ENCODE results near the gene LRRC57. TPM values are rescaled to one million over a fixed set of nuclear protein-coding genes. Genes with fewer than 3 reads are reported as not detected.

Gene LRRC57
- total RNA-seq, 3 donors from 2014 or later, result 24.1 to 30.9 (median 26.6) TPM

DNA sequence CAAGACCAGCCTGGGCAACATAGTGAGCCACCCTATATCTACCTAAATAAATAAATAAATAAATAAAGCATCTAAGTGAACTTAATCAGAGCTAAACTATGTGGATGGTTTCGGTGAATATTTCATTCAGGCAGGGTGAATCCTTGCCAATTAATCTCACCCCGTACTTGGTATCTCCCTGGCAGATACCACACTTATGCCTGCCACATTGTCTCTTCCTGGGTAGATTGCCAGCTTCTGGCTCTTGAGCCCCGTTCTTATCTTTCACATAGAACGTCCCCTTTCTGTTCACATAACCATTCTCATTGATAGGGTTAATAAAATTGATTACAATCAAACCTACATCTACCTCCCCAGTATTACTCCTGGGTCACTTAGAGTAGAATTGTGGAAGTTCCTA lies 46.1 kb downstream of the LRRC57 start:
- DNase-seq, result no peak
- Histone ChIP-seq H3K36me3 (ENCODE audit: low read depth) (no peaks in the 10 kb centered on the region), H3K9me3 (no peaks in the 10 kb centered on the region), H3K4me3 (no peak overlapping the region), H3K4me1 (ENCODE audit: low read depth) (peaks cover 19% of the 10 kb centered on the region)
- no peak for ATAC-seq
- TF ChIP-seq, protein P1, sequence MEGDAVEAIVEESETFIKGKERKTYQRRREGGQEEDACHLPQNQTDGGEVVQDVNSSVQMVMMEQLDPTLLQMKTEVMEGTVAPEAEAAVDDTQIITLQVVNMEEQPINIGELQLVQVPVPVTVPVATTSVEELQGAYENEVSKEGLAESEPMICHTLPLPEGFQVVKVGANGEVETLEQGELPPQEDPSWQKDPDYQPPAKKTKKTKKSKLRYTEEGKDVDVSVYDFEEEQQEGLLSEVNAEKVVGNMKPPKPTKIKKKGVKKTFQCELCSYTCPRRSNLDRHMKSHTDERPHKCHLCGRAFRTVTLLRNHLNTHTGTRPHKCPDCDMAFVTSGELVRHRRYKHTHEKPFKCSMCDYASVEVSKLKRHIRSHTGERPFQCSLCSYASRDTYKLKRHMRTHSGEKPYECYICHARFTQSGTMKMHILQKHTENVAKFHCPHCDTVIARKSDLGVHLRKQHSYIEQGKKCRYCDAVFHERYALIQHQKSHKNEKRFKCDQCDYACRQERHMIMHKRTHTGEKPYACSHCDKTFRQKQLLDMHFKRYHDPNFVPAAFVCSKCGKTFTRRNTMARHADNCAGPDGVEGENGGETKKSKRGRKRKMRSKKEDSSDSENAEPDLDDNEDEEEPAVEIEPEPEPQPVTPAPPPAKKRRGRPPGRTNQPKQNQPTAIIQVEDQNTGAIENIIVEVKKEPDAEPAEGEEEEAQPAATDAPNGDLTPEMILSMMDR (IDR thresholded peaks at IDR 0.05), result no peak
- intact Hi-C loops (cut with DNase I, micrococcal nuclease), result no loop called here

DNA sequence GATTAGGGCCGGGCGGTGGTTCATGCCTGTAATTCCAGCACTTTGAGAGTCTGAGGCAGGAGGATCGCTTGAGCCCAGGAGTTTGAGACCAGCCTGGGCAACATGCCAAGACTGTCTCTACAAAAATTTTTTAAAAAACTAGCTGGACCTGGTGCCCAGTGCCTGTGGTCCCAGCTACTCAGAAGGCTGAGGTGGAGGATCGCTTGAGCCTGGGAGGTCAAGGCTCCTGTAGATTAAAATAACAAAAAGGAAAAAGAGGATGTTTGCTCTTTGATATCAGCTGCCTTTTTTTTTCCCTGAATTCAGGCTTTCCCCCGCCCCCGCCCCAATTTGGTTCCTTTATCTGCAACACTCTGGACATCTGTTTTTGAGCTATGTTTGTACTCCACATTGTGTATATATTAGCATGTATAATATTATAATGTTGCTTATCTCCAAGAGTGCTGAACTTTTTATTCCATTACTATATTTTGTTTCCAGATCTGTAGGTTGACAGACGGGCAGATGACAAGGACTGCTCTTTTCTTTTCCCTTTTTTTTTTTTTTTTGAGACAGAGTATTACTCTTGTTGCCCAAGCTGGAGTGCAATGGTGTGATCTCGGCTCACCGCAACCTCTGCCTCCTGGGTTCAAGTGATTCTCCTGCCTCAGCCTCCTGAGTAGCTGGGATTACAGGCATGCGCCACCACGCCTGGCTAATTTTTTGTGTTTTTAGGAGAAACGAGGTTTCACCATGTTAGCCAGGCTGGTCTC lies 48.6 kb downstream of the LRRC57 start:
- Histone ChIP-seq H3K4me3 (no peak overlapping the region), H3K4me1 (ENCODE audit: low read depth) (peaks cover 25% of the 10 kb centered on the region), H3K36me3 (ENCODE audit: low read depth) (no peaks in the 10 kb centered on the region), H3K9me3 (no peaks in the 10 kb centered on the region)
- intact Hi-C loops (cut with DNase I, micrococcal nuclease), result no loop called here
- TF ChIP-seq, protein P1 (IDR thresholded peaks at IDR 0.05), result no peak
- DNase-seq (no peak), ATAC-seq (no peak)

DNA sequence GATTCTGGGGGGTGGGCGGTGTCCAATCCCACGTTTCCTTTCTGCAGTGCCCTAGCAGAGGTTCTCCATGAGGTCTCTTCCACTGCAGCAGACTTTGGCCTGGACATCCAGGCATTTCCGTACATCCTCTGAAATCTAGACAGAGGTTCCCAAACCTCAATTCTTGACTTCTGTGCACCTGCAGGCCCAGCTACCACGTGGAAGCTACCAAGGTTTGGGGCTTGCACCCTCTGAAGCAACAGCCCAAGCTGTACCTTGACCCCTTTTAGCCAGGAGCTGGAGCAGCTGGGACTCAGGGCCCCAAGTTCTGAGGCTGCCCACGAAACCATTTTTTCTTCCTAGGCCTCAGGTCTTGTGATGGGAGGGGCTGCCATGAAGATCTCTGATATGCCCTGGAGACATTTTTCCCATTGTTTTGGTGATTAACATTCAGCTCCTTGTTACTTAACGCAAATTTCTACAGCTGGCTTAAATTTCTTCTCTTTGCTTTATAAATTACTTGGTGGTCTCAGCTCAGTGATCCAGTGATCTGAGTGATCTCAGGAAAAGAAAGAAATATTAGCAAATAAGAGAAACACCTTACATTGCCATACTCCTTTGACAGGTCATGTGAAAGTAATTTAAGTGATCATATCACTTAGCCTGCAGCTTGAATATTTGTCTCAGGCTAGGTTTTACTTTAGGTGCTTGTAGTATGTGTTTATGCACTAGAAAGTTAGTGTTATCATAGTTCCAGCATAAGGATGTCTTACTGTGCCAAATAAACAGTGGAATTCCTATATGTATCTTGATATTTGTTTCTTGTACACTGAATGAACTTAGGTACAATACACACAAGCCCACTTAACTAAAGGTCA lies 50.2 kb downstream of the LRRC57 start:
- ATAC-seq (no peak), DNase-seq (no peak)
- TF ChIP-seq, protein P1 (IDR thresholded peaks at IDR 0.05), result no peak
- H3K9me3 ChIP-seq, result no peaks in the 10 kb centered on the region
- intact Hi-C loops (cut with DNase I, micrococcal nuclease), result no loop called here
- peaks cover 34% of the 10 kb centered on the region for H3K4me1 ChIP-seq (ENCODE audit: low read depth)
- no peaks in the 10 kb centered on the region for H3K36me3 ChIP-seq (ENCODE audit: low read depth)
- H3K4me3 ChIP-seq, result no peak overlapping the region

DNA sequence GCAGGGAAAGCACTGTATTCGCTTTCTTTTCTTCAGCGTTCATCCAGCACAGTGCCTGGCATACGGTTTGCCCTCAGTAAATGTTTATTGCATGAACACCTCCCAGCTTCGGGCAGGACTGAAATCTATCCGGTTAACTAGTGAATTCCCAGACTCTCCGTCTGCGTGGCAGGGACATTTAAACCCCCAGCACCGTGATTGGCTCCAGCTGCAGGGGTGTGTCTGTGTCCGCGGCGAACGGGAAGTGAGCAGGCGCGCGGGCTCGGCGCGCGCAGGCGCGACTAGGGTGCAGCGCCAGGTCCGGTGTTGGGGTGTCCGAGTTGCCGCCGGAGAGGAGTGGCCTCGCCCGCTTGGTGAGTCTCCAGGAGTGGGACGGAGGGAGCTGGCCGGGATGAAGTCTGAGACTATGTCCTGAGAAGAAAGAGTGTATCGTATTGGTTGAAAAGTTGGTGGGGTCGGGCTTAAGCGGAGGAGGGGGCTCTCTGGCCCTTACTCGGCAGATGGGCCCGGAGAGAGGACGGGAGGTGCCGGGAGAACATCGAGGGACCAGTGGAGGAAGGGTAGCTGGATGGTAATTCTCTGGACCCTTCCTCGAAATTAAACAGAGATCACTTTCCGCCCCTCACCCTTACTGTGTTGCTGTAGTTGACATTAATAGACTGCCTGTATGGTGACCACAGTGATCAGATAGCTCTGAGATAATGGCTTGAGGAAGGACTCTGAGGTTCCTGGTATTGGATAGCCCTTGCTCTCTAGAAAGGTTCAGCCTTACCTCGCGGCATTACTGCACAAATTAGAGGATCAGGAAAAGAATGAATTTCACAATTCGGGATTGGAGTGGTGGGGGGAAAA lies 53.0 kb downstream of the LRRC57 start, which contains the start of gene SNAP23:
Gene SNAP23 (plus strand): TSS at position 274 of the 852 bp plus-strand sequence. CDS start 16,213 bp downstream, outside the sequence.
- ATAC-seq (peak; percentile 93), DNase-seq (peak; percentile 95 to 96 (median 96))
- Histone ChIP-seq H3K9me3 (no peaks in the 10 kb centered on the region), H3K4me1 (ENCODE audit: low read depth) (peaks cover 34% of the 10 kb centered on the region), H3K36me3 (ENCODE audit: low read depth) (no peaks in the 10 kb centered on the region), H3K4me3 (peak within 1 kb of the TSS; percentile 33)
- TF ChIP-seq, protein P1 (IDR thresholded peaks at IDR 0.05), result no peak
- intact Hi-C loops (cut with DNase I, micrococcal nuclease), result no loop called here

DNA sequence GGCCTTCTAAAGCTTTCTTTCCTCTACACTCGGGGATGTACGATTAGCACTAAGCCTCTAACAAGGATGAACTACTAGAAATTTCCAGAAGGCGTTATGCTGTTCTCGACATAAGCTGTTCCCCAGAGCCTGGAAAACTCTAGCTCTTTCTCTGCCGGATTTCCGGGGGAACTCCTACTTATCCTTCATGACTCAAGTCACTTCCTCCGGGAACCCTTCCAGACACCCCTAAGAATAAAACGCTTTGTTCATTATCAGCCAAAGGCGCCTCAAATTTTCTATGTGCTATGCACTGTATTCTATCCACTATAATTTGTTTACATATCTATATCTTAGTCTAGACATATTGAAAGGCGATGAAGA lies 53.6 kb downstream of the LRRC57 start:
- no peaks in the 10 kb centered on the region for H3K9me3 ChIP-seq
- H3K4me1 ChIP-seq (ENCODE audit: low read depth), result peaks cover 34% of the 10 kb centered on the region
- ATAC-seq (peak; percentile 49), DNase-seq (peak in 1 of 3 donors; percentile 84)
- intact Hi-C loops (cut with DNase I, micrococcal nuclease), result no loop called here
- H3K36me3 ChIP-seq (ENCODE audit: low read depth), result no peaks in the 10 kb centered on the region
- TF ChIP-seq, protein P1 (IDR thresholded peaks at IDR 0.05), result no peak
- H3K4me3 ChIP-seq, result peak overlapping the region; percentile 33

Measured in mucosa of descending colon (tissue), 3 donors.